ENCODE data around the gene STX16. TPM values are rescaled to one million over a fixed set of nuclear protein-coding genes. Genes with fewer than 3 reads are reported as not detected.

Gene STX16
- total RNA-seq, 1 experiment from 2014 or later, result 44.5 TPM

DNA sequence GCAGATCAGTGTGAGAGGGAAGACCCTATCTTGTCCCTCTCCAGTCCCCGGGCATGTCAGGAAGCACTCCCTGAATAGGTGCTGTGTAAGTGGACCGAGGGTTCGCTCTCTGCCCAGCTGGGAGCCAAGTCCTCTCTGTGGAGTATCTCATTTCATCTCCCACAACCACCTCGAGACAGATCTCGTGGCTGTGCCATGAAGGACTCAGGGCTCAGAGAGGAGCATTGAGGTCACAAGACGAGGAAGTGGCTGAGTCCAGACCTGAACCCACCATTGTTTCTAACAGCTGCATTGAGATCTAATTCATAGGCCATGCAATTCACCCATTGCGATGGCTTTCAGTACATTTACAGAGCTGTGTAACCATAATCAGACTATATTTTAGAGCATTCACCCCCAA lies 34.7 kb upstream of the STX16 start:
- Histone ChIP-seq H3K27me3 (replicated peaks; ENCODE audit: insufficient read depth, low read depth, low read length, poor library complexity) (no peaks in the 10 kb centered on the region), H3K4me1 (ENCODE audit: insufficient read depth, low read length, poor library complexity, severe bottlenecking) (no peaks in the 10 kb centered on the region), H3K9me3 (ENCODE audit: low read depth, low read length, poor library complexity, severe bottlenecking) (no peaks in the 10 kb centered on the region), H3K36me3 (ENCODE audit: insufficient read depth, low read length, poor library complexity, severe bottlenecking) (no peaks in the 10 kb centered on the region), H3K27ac (ENCODE audit: low read depth, low read length, poor library complexity, severe bottlenecking) (no peak overlapping the region), H3K4me3 (ENCODE audit: low read depth, low read length, poor library complexity, severe bottlenecking) (no peak overlapping the region)
- BruUV-seq (replicated peaks), result no TSS peak
- POLR2A ChIA-PET (ENCODE audit: low non-redundant PET), result no interaction called here
- intact Hi-C loops (cut with micrococcal nuclease; ENCODE audit: unreplicated experiment), result no loop called here
- TF ChIP-seq, protein P1, sequence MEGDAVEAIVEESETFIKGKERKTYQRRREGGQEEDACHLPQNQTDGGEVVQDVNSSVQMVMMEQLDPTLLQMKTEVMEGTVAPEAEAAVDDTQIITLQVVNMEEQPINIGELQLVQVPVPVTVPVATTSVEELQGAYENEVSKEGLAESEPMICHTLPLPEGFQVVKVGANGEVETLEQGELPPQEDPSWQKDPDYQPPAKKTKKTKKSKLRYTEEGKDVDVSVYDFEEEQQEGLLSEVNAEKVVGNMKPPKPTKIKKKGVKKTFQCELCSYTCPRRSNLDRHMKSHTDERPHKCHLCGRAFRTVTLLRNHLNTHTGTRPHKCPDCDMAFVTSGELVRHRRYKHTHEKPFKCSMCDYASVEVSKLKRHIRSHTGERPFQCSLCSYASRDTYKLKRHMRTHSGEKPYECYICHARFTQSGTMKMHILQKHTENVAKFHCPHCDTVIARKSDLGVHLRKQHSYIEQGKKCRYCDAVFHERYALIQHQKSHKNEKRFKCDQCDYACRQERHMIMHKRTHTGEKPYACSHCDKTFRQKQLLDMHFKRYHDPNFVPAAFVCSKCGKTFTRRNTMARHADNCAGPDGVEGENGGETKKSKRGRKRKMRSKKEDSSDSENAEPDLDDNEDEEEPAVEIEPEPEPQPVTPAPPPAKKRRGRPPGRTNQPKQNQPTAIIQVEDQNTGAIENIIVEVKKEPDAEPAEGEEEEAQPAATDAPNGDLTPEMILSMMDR (conservative IDR thresholded peaks at IDR 0.05; ENCODE audit: low read depth, low read length), result no peak
- TF ChIP-seq EZH2 (IDR thresholded peaks at IDR 0.05; ENCODE audit: borderline replicate concordance, low read depth, low read length, poor library complexity, severe bottlenecking), result no peak
- CTCF ChIA-PET, result no interaction called here
- no peak for DNase-seq (ENCODE audit: low spot score)

DNA sequence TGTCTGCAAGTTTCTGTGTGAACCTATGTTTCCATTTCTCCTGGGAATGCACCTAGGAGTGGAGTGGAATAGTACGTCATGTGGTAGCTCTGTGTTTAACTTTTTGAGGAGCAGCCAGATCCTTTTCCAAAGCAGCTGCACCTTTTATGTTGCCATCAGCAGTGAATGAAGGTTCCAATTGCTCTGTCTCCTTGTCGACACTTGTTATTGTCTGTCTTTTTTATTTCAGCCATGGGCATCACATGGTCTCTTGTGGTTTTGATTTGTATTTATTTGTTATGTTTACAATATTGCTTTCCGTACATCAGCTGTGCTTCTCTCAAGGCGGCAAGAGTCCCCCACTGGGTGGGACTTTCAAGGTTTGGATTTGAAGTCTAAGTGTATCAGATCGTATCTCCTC lies 33.9 kb upstream of the STX16 start:
- no peak for TF ChIP-seq EZH2 (IDR thresholded peaks at IDR 0.05; ENCODE audit: borderline replicate concordance, low read depth, low read length, poor library complexity, severe bottlenecking)
- TF ChIP-seq, protein P1 (conservative IDR thresholded peaks at IDR 0.05; ENCODE audit: low read depth, low read length), result no peak
- Histone ChIP-seq H3K4me1 (ENCODE audit: insufficient read depth, low read length, poor library complexity, severe bottlenecking) (no peaks in the 10 kb centered on the region), H3K36me3 (ENCODE audit: insufficient read depth, low read length, poor library complexity, severe bottlenecking) (no peaks in the 10 kb centered on the region), H3K27ac (ENCODE audit: low read depth, low read length, poor library complexity, severe bottlenecking) (no peak overlapping the region), H3K9me3 (ENCODE audit: low read depth, low read length, poor library complexity, severe bottlenecking) (no peaks in the 10 kb centered on the region), H3K4me3 (ENCODE audit: low read depth, low read length, poor library complexity, severe bottlenecking) (no peak overlapping the region), H3K27me3 (replicated peaks; ENCODE audit: insufficient read depth, low read depth, low read length, poor library complexity) (no peaks in the 10 kb centered on the region)
- BruUV-seq (replicated peaks), result no TSS peak
- ChIA-PET CTCF (no interaction called here), POLR2A (ENCODE audit: low non-redundant PET) (no interaction called here)
- no peak for DNase-seq (ENCODE audit: low spot score)
- intact Hi-C loops (cut with micrococcal nuclease; ENCODE audit: unreplicated experiment), result no loop called here

DNA sequence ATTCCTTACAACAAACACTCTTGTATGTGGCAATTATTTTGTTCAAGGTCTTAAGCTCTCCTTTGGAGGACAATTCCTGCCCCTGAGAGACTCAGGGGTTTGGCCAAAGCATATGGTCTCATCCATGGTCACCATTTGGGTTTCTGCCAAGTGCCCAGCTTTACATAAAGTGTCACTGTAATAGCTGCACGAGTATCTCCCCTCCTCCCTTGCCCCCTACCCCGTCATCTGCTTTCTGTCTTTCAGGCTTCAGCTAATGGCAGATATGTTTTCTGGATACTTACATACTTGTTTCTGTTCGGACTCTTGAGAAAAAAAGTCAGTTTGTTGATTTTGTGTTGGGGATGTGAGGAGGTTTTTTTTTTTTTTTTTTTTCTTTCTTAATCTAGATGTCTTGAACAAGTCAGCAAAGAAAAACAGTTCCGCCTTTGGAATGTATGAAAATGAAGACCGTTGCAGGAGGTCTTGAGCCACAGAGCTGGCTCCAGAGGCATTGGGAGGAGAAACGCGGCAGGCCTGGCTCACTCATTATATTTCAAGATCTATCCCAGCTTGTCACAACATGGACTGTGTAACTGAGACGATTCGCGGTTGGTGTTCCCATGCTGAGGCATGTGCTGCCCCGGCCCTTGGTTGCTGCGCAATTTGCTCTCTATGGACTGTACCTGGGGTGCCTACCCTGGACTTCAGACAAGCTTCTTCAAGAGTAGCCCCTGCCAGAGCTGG lies 32.6 kb upstream of the STX16 start:
- BruUV-seq (replicated peaks), result no TSS peak
- H3K36me3 ChIP-seq (ENCODE audit: insufficient read depth, low read length, poor library complexity, severe bottlenecking), result no peaks in the 10 kb centered on the region
- intact Hi-C loops (cut with micrococcal nuclease; ENCODE audit: unreplicated experiment), result no loop called here
- no peak for TF ChIP-seq EZH2 (IDR thresholded peaks at IDR 0.05; ENCODE audit: borderline replicate concordance, low read depth, low read length, poor library complexity, severe bottlenecking)
- TF ChIP-seq, protein P1 (conservative IDR thresholded peaks at IDR 0.05; ENCODE audit: low read depth, low read length), result no peak
- H3K27ac ChIP-seq (ENCODE audit: low read depth, low read length, poor library complexity, severe bottlenecking), result no peak overlapping the region
- no peak for DNase-seq (ENCODE audit: low spot score)
- H3K4me1 ChIP-seq (ENCODE audit: insufficient read depth, low read length, poor library complexity, severe bottlenecking), result no peaks in the 10 kb centered on the region
- H3K27me3 ChIP-seq (replicated peaks; ENCODE audit: insufficient read depth, low read depth, low read length, poor library complexity), result no peaks in the 10 kb centered on the region
- H3K9me3 ChIP-seq (ENCODE audit: low read depth, low read length, poor library complexity, severe bottlenecking), result no peaks in the 10 kb centered on the region
- no peak overlapping the region for H3K4me3 ChIP-seq (ENCODE audit: low read depth, low read length, poor library complexity, severe bottlenecking)
- POLR2A ChIA-PET (ENCODE audit: low non-redundant PET), result no interaction called here
- CTCF ChIA-PET, result no interaction called here
